ENCODE data around the gene UPP2. TPM values are rescaled to one million over a fixed set of nuclear protein-coding genes. Genes with fewer than 3 reads are reported as not detected.

UPP2 gene
- total and polyA plus RNA-seq, 2 experiments from 2014 or later: not detected

- no peak for TF ChIP-seq CTCF (IDR thresholded peaks at IDR 0.05; ENCODE audit: low read depth, low read length)
- no peaks in the 10 kb centered on the region for H3K36me3 ChIP-seq
- H3K27me3 ChIP-seq: no peaks in the 10 kb centered on the region
- no peaks in the 10 kb centered on the region for H3K4me1 ChIP-seq (ENCODE audit: low read depth)
- H3K9me3 ChIP-seq (ENCODE audit: low read depth): no peaks in the 10 kb centered on the region
- H3K27ac ChIP-seq: no peak overlapping the region
- DNase-seq (ENCODE audit: low read depth in 1 of 2, low spot score in 1 of 2): no peak
- H3K4me3 ChIP-seq: no peak overlapping the region
Observed at GRCh38 chr2:158131483-158131912, 29.8 kb downstream of the UPP2 start.

- no peaks in the 10 kb centered on the region for H3K27me3 ChIP-seq
- H3K36me3 ChIP-seq: no peaks in the 10 kb centered on the region
- no peaks in the 10 kb centered on the region for H3K4me1 ChIP-seq (ENCODE audit: low read depth)
- H3K9me3 ChIP-seq (ENCODE audit: low read depth): no peaks in the 10 kb centered on the region
- no peak for TF ChIP-seq CTCF (IDR thresholded peaks at IDR 0.05; ENCODE audit: low read depth, low read length)
- no peak overlapping the region for H3K4me3 ChIP-seq
- no peak for DNase-seq (ENCODE audit: low read depth in 1 of 2, low spot score in 1 of 2)
- no peak overlapping the region for H3K27ac ChIP-seq
Observed at GRCh38 chr2:158131919-158132566, 30.4 kb downstream of the UPP2 start.

GRCh38 chr2:158134055-158134454, 32.4 kb downstream of the UPP2 start:
- Histone ChIP-seq H3K9me3 (ENCODE audit: low read depth) (no peaks in the 10 kb centered on the region), H3K4me1 (ENCODE audit: low read depth) (no peaks in the 10 kb centered on the region), H3K4me3 (no peak overlapping the region), H3K27me3 (no peaks in the 10 kb centered on the region), H3K27ac (no peak overlapping the region), H3K36me3 (no peaks in the 10 kb centered on the region)
- TF ChIP-seq CTCF (IDR thresholded peaks at IDR 0.05; ENCODE audit: low read depth, low read length): no peak
- no peak for DNase-seq (ENCODE audit: low read depth in 1 of 2, low spot score in 1 of 2)

GRCh38 chr2:158134655-158135054, 33.0 kb downstream of the UPP2 start:
- no peaks in the 10 kb centered on the region for H3K36me3 ChIP-seq
- no peak for DNase-seq (ENCODE audit: low read depth in 1 of 2, low spot score in 1 of 2)
- no peak overlapping the region for H3K4me3 ChIP-seq
- H3K27ac ChIP-seq: no peak overlapping the region
- no peaks in the 10 kb centered on the region for H3K9me3 ChIP-seq (ENCODE audit: low read depth)
- no peak for TF ChIP-seq CTCF (IDR thresholded peaks at IDR 0.05; ENCODE audit: low read depth, low read length)
- no peaks in the 10 kb centered on the region for H3K27me3 ChIP-seq
- no peaks in the 10 kb centered on the region for H3K4me1 ChIP-seq (ENCODE audit: low read depth)

- Histone ChIP-seq H3K9me3 (ENCODE audit: low read depth) (no peaks in the 10 kb centered on the region), H3K27ac (no peak overlapping the region), H3K36me3 (no peaks in the 10 kb centered on the region), H3K4me1 (ENCODE audit: low read depth) (no peaks in the 10 kb centered on the region), H3K27me3 (no peaks in the 10 kb centered on the region), H3K4me3 (no peak overlapping the region)
- no peak for TF ChIP-seq CTCF (IDR thresholded peaks at IDR 0.05; ENCODE audit: low read depth, low read length)
- DNase-seq (ENCODE audit: low read depth in 1 of 2, low spot score in 1 of 2): no peak
Observed at GRCh38 chr2:158135096-158135495, 33.4 kb downstream of the UPP2 start.

Measured in cardiac muscle cell (in vitro differentiated cells and primary cell).